AG04450 (cell line): ENCODE results near the gene ECHS1. TPM values are rescaled to one million over a fixed set of nuclear protein-coding genes. Genes with fewer than 3 reads are reported as not detected.
"Not testable (repeated sequence)": the region's sequence is repeated elsewhere in the genome, so short reads cannot be mapped to it uniquely, and the experiment has no call there.

Source experiments
- CTCF ChIA-PET: fragments of 300-600, 350-600 bp; formaldehyde crosslinking; extraction: SDS; loops from one replicate; lab custom pipeline; 2022; ENCODE audit warnings: antibody characterized with exemption, inconsistent platforms; lab: Charles Lee
- POLR2A ChIA-PET: fragments of 350-600 bp; formaldehyde crosslinking; extraction: SDS; loops from one replicate; lab custom pipeline; 2021; ENCODE audit warnings: antibody characterized with exemption, inconsistent platforms; lab: Yijun Ruan, JAX
- DNase-seq: peaks from one replicate; pipeline ENCODE4 v3.0.0-alpha.2; 2011; ENCODE audit warnings: low read depth, low spot score
- H3K27ac ChIP-seq: one replicate; pipeline ENCODE4 v1.5.1; 2012; ENCODE audit warnings: low read depth, low read length, control low read depth
- H3K27me3 ChIP-seq: one replicate; pipeline ENCODE4 v1.6.0; 2012; ENCODE audit warnings: low read length; ENCODE audit not compliant: control insufficient read depth, insufficient read depth
- H3K4me3 ChIP-seq: 2 replicates; pipeline ENCODE4 v1.5.1; 2011; ENCODE audit warnings: mild to moderate bottlenecking, low read depth, low read length, control low read depth
- H3K9me3 ChIP-seq: 2 replicates; pipeline ENCODE4 v1.5.1; 2012; ENCODE audit warnings: low read length; ENCODE audit not compliant: control insufficient read depth, insufficient read depth
- CTCF ChIP-seq: IDR thresholded peaks from 2 replicates; pipeline ENCODE4 v1.5.1; 2011; ENCODE audit warnings: low read depth, low read length, control low read depth, inconsistent platforms
- polyA plus RNA-seq: library from polyadenylated mRNA; depleted of rRNA; stranded (reverse); fragments of >200 nt; gene quantifications from 2 replicates; pipeline ENCODE4 v1.2.3, GENCODE V29; 2011

The ECHS1 gene
- polyA plus RNA-seq, 1 experiment, result 56.6 TPM

GRCh38 chr10:133379152-133379800 lies 6.1 kb upstream of the ECHS1 start, which contains the start of gene PAOX:
Gene PAOX, plus strand, starts transcription at chr10:133379262. Its CDS starts 55 bp downstream, at chr10:133379317.
- Histone ChIP-seq H3K4me3 (peak within 1 kb of the TSS; percentile 79), H3K9me3 (no peaks in the 10 kb centered on the region; the same call in 1 of the 2 replicates), H3K27me3 (no peaks in the 10 kb centered on the region), H3K27ac (peak within 1 kb of the TSS; percentile 11)
- ChIA-PET POLR2A (interaction anchor here (0.8 to 1.7 kb wide), 4 partner anchors 12 to 101 kb away, joined by 3 to 4 read pairs (median 3); no protein-coding TSS in a partner anchor), CTCF (interaction anchor here (4.9 kb wide), 1 partner anchor 50 kb away, joined by 26 read pairs; no protein-coding TSS in a partner anchor)
- no peak for TF ChIP-seq CTCF
- no peak for DNase-seq

DNA sequence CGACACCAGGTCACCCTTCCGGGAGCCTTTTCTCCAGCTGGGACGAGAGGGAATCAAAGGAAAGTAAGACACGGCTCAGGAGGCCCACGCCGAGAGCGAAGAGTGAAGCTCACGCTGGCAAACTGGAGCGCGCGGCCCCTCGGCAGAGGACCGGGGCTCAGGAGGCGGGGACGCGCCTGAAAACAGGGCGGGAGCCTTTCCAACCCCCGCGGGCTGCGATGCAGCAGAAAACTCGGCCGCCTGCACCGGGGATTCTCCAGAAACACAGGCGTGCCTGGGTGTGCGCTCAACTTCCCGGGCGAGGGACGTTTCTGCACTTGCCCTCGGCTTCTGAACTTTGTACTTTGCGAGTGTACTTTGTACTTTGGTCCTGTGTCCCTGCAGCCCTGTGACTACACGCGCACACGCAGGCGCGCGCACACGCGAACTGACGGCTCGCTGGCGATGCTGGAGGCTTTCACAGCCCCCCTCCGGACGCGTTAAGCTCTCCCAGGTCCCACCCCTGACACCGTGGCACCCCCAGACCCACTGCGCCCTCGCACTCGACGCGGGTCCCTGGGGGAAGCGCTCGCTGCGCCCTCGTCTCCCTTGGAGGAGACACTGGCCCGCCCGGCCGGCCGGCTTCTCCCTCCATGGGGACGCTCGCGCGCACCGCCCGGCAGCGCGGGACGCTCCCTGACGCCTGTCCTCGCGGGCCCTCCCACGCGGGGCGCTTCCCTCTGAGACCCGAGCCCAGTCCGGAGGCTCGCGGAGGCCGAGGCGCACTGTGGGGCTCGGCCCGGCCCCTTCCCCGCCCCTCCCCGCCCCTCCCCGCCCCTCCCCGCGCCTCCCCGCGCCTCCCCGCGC lies 5.3 kb upstream of the ECHS1 start:
- ChIA-PET POLR2A (interaction anchor here (0.6 to 1.7 kb wide), 5 partner anchors 13 to 100 kb away, joined by 3 to 4 read pairs (median 3); no protein-coding TSS in a partner anchor), CTCF (interaction anchor here (4.9 kb wide), 1 partner anchor 49 kb away, joined by 26 read pairs; no protein-coding TSS in a partner anchor)
- H3K27ac ChIP-seq, result peak overlapping the region; percentile 11
- no peak for DNase-seq
- no peaks in the 10 kb centered on the region for H3K27me3 ChIP-seq
- peak overlapping the region; percentile 79 for H3K4me3 ChIP-seq
- TF ChIP-seq CTCF, result no peak
- H3K9me3 ChIP-seq, result no peaks in the 10 kb centered on the region; the same call in 1 of the 2 replicates

DNA sequence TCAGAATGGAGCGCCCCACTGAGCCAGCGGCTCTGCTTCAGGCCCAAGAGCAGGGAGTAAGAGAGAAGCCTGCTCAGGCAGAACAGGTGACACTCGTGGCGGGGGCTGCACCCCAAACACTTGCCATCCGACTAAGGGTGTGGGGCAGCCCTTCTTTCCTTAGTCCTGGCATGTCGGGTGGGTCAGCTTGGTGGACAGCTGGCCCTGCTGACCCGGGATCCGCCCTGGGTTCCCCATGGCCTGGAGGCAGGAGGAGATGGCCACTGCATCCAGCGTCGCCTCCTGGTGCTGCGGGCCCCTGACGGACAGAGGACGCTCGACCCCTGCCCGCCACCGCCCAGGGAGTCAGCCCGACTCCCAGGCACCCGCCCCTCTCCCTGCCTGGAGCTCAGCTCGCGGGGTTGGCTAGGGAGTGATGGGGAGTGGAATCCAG lies 4.7 kb upstream of the ECHS1 start:
- Histone ChIP-seq H3K4me3 (peak overlapping the region; percentile 79), H3K9me3 (no peaks in the 10 kb centered on the region; the same call in 1 of the 2 replicates), H3K27ac (peak overlapping the region; percentile 11), H3K27me3 (no peaks in the 10 kb centered on the region)
- CTCF ChIA-PET, result interaction anchor here (4.9 kb wide), 1 partner anchor 48 kb away, joined by 26 read pairs; no protein-coding TSS in a partner anchor
- no peak for TF ChIP-seq CTCF
- DNase-seq, result no peak
- POLR2A ChIA-PET, result interaction anchor here (0.6 to 1.7 kb wide), 3 partner anchors 13 to 48 kb away, joined by 3 to 4 read pairs (median 3); no protein-coding TSS in a partner anchor

DNA sequence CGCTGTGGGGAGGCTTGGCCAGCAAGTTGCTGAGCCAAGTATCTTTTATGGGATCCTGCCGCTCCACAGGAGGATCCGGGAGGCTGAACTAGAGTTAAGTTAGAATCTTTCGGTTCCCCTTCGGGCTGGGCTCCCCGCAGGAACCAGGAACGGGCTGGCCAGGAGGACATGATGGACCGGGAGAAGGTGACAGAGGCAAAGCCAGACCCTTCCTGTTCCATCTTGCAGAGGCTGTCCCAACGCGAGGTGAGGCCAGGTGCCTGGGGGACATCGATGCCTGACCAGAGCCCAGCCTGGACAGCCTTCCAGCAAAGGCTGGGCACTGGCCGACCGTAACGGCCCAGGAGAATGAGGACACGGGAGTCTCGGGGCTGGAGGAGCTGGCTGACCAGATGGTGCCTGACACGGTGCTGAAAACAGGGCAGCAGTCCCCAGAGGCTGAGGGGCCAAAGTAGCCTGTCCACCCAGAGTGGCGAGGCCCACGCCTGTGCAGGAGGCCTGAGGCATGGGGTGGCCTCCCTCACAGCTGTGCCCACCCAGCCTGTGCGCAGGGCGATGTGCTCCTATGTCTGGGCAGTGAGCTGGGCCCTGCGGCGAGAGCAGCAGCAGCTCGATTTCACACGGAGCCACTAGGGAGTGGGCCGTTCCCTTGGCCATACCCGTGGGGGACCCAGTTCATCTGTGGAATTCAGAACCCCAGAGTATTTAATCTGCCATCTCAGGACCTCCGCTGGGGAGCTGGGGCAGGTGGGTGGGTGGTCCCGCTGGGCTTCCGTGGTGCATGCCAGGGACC lies 4.1 kb upstream of the ECHS1 start:
- TF ChIP-seq CTCF, result no peak
- ChIA-PET CTCF (interaction anchor here (4.9 kb wide), 1 partner anchor 48 kb away, joined by 26 read pairs; no protein-coding TSS in a partner anchor), POLR2A (no interaction called here)
- no peaks in the 10 kb centered on the region; the same call in 1 of the 2 replicates for H3K9me3 ChIP-seq
- H3K4me3 ChIP-seq, result no peak overlapping the region
- no peak for DNase-seq
- H3K27ac ChIP-seq, result peak overlapping the region; percentile 11
- no peaks in the 10 kb centered on the region for H3K27me3 ChIP-seq

DNA sequence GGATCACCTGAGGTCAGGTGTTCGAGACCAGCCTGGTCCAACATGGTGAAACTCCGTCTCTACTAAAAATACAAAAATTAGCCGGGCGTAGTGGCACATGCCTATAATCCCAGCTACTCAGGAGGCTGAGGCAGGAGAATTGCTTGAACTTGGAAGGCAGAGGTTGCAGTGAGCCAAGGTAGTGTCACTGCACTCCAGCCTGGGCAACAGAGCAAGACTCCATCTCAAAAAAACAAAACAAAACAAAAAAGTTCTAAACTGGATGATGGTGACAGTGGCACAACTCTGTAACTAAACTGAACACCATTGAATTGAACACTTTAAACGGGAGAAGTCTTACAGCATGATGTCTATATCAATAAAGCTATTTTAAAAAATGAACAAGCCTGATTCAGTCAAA lies 3.0 kb upstream of the ECHS1 start:
- H3K27ac ChIP-seq, H3K27me3 ChIP-seq, H3K9me3 ChIP-seq, POLR2A ChIA-PET, H3K4me3 ChIP-seq, DNase-seq: not testable (repeated sequence)
- CTCF ChIA-PET, result interaction anchor here (4.9 kb wide), 1 partner anchor 47 kb away, joined by 26 read pairs; no protein-coding TSS in a partner anchor
